WTC11 (cell line): ENCODE data around the gene KCNIP4. TPM values are rescaled to one million over a fixed set of nuclear protein-coding genes. Genes with fewer than 3 reads are reported as not detected.

Experiments
- ATAC-seq: fragments of 200-7000 bp; cut with Tn5 transposase; 2 replicates; pipeline ENCODE4 v1.10.0; 2021; ENCODE audit warnings: mild to moderate bottlenecking, moderate library complexity
- CTCF ChIA-PET: fragments of 300-600 bp; sonication (Branson Sonifier 250); formaldehyde crosslinking; loops from one replicate; lab custom pipeline; 2021; ENCODE audit warnings: antibody characterized with exemption; lab: Charles Lee
- POLR2A ChIA-PET: fragments of 350-600 bp; sonication (Branson Sonifier 250); formaldehyde crosslinking; loops from one replicate; lab custom pipeline; 2021; ENCODE audit warnings: antibody characterized with exemption; lab: Charles Lee
- DNase-seq: peaks from one replicate; pipeline ENCODE4 v3.0.0; 2021; ENCODE audit warnings: low spot score
- H3K27ac Mint-ChIP-seq: 2 replicates; pipeline ENCODE4 v1.8.0; 2021; ENCODE audit warnings: mixed read lengths
- H3K27me3 Mint-ChIP-seq: 2 replicates; pipeline ENCODE4 v1.8.0; 2021; ENCODE audit warnings: low read depth, mild to moderate bottlenecking, moderate library complexity, mixed read lengths
- H3K36me3 Mint-ChIP-seq: 2 replicates; pipeline ENCODE4 v1.8.0; 2021; ENCODE audit warnings: mixed read lengths
- H3K4me1 Mint-ChIP-seq: 2 replicates; pipeline ENCODE4 v1.8.0; 2022; ENCODE audit warnings: mixed read lengths
- H3K4me3 Mint-ChIP-seq: 2 replicates; pipeline ENCODE4 v1.8.0; 2021; ENCODE audit warnings: mild to moderate bottlenecking, moderate library complexity, mixed read lengths
- H3K9me3 Mint-ChIP-seq: 2 replicates; pipeline ENCODE4 v1.8.0; 2021; ENCODE audit warnings: mixed read lengths
- CBFB ChIP-seq: sonication (generic); formaldehyde crosslinking; IDR thresholded peaks from 2 replicates; pipeline ENCODE4 v1.8.1; 2022; ENCODE audit warnings: mild to moderate bottlenecking, low read depth, missing genetic modification reagents
- CREB1 ChIP-seq: sonication (generic); formaldehyde crosslinking; IDR thresholded peaks from 2 replicates; pipeline ENCODE4 v1.8.0; 2023; ENCODE audit warnings: mild to moderate bottlenecking, missing genetic modification reagents
- CREM ChIP-seq: sonication (generic); formaldehyde crosslinking; IDR thresholded peaks from 2 replicates; pipeline ENCODE4 v1.8.1; 2022; ENCODE audit warnings: mild to moderate bottlenecking, missing genetic modification reagents, moderate library complexity
- ETV6 ChIP-seq: sonication (generic); formaldehyde crosslinking; IDR thresholded peaks from 2 replicates; pipeline ENCODE4 v1.8.1; 2022; ENCODE audit warnings: mild to moderate bottlenecking, missing genetic modification reagents
- FOXJ3 ChIP-seq: sonication (generic); formaldehyde crosslinking; IDR thresholded peaks from 2 replicates; pipeline ENCODE4 v1.9.0; 2021; ENCODE audit warnings: missing genetic modification reagents, mild to moderate bottlenecking, borderline replicate concordance
- JAZF1 ChIP-seq: fragments of 250-450 bp; sonication (Bioruptor Pico); IDR thresholded peaks from 2 replicates; pipeline ENCODE4 v1.9.0; 2021; ENCODE audit warnings: moderate library complexity, mild to moderate bottlenecking, inconsistent platforms
- NR3C1 ChIP-seq: sonication (generic); formaldehyde crosslinking; conservative IDR thresholded peaks from 2 replicates; pipeline ENCODE4 v1.8.1; 2023; ENCODE audit warnings: low read depth, mild to moderate bottlenecking, missing genetic modification reagents
- RORB ChIP-seq: fragments of 250-450 bp; sonication (Bioruptor Pico); IDR thresholded peaks from 2 replicates; pipeline ENCODE4 v1.9.0; 2021; ENCODE audit warnings: mild to moderate bottlenecking
- TCF7 ChIP-seq: sonication (generic); formaldehyde crosslinking; IDR thresholded peaks from 2 replicates; pipeline ENCODE4 v1.8.0; 2022; ENCODE audit warnings: mild to moderate bottlenecking, low read depth, missing genetic modification reagents, moderate library complexity
- ZBTB21 ChIP-seq: sonication (generic); formaldehyde crosslinking; IDR thresholded peaks from 2 replicates; pipeline ENCODE4 v1.8.1; 2023; ENCODE audit warnings: mild to moderate bottlenecking, missing genetic modification reagents, borderline replicate concordance
- ZNF138 ChIP-seq: sonication (generic); formaldehyde crosslinking; conservative IDR thresholded peaks from 2 replicates; pipeline ENCODE4 v1.8.1; 2022; ENCODE audit warnings: mild to moderate bottlenecking, moderate library complexity, missing genetic modification reagents
- ZNF219 ChIP-seq: sonication (generic); formaldehyde crosslinking; IDR thresholded peaks from 2 replicates; pipeline ENCODE4 v1.8.0; 2023; ENCODE audit warnings: missing genetic modification reagents, mild to moderate bottlenecking, borderline replicate concordance
- ZNF232 ChIP-seq: sonication (generic); formaldehyde crosslinking; IDR thresholded peaks from 2 replicates; pipeline ENCODE4 v1.8.0; 2022; ENCODE audit warnings: mild to moderate bottlenecking, missing genetic modification reagents
- ZNF416 ChIP-seq: fragments of 250-450 bp; sonication (Bioruptor Pico); IDR thresholded peaks from 2 replicates; pipeline ENCODE4 v1.9.0; 2021; ENCODE audit warnings: mild to moderate bottlenecking, inconsistent platforms
- ZNF423 ChIP-seq: fragments of 250-450 bp; sonication (Bioruptor Pico); IDR thresholded peaks from 2 replicates; pipeline ENCODE4 v2.1.2; 2022; ENCODE audit warnings: mild to moderate bottlenecking, moderate library complexity
- total RNA-seq: library from RNA; stranded (reverse); gene quantifications from 3 replicates; pipeline ENCODE4 v1.2.3, GENCODE V29; 2021
- TF ChIP-seq, protein P1 (sequence below): fragments of 250-450 bp; sonication (Bioruptor Pico); IDR thresholded peaks from 2 replicates; pipeline ENCODE4 v1.9.0; 2021; ENCODE audit warnings: mild to moderate bottlenecking, borderline replicate concordance
- TF ChIP-seq, protein P2 (sequence below): fragments of 250-450 bp; sonication (Bioruptor Pico); IDR thresholded peaks from 2 replicates; pipeline ENCODE4 v1.9.0; 2021; ENCODE audit warnings: mild to moderate bottlenecking
- TF ChIP-seq, protein P3 (sequence below): sonication (generic); formaldehyde crosslinking; IDR thresholded peaks from 2 replicates; pipeline ENCODE4 v1.8.1; 2023; ENCODE audit warnings: mild to moderate bottlenecking, missing genetic modification reagents, moderate library complexity
- TF ChIP-seq, protein P4 (sequence below): sonication (generic); formaldehyde crosslinking; IDR thresholded peaks from 2 replicates; pipeline ENCODE4 v1.8.1; 2022; ENCODE audit warnings: low read depth, mild to moderate bottlenecking, moderate library complexity, missing genetic modification reagents, borderline replicate concordance
- TF ChIP-seq, protein P5 (sequence below): sonication (generic); formaldehyde crosslinking; IDR thresholded peaks from 2 replicates; pipeline ENCODE4 v1.8.0; 2022; ENCODE audit warnings: mild to moderate bottlenecking, missing genetic modification reagents
- TF ChIP-seq, protein P6 (sequence below): fragments of 250-450 bp; sonication (Bioruptor Pico); IDR thresholded peaks from 2 replicates; pipeline ENCODE4 v1.8.0; 2021; ENCODE audit warnings: mild to moderate bottlenecking

Gene KCNIP4
- total RNA-seq, 1 experiment from 2014 or later = not detected

DNA sequence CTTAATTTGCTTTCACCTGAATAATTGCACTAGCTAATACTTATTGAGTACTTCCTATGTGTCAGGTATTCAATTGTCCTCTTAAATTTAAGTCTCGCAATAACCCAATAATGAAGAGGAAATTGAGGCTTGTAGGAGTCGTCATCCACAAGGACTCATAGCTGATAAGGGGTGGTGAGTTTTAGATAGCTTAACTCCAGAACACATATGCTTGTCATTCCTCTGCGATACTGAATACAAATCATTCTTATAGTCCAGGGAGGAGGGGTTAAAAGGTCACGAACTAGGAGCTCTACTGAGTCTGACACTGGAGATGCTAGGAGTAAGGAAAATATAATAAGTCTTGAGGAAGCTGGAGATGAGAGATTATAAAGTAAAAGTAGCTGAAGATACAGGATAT lies 1249.8 kb downstream of the KCNIP4 start (continued):
- TF ChIP-seq, protein P1, sequence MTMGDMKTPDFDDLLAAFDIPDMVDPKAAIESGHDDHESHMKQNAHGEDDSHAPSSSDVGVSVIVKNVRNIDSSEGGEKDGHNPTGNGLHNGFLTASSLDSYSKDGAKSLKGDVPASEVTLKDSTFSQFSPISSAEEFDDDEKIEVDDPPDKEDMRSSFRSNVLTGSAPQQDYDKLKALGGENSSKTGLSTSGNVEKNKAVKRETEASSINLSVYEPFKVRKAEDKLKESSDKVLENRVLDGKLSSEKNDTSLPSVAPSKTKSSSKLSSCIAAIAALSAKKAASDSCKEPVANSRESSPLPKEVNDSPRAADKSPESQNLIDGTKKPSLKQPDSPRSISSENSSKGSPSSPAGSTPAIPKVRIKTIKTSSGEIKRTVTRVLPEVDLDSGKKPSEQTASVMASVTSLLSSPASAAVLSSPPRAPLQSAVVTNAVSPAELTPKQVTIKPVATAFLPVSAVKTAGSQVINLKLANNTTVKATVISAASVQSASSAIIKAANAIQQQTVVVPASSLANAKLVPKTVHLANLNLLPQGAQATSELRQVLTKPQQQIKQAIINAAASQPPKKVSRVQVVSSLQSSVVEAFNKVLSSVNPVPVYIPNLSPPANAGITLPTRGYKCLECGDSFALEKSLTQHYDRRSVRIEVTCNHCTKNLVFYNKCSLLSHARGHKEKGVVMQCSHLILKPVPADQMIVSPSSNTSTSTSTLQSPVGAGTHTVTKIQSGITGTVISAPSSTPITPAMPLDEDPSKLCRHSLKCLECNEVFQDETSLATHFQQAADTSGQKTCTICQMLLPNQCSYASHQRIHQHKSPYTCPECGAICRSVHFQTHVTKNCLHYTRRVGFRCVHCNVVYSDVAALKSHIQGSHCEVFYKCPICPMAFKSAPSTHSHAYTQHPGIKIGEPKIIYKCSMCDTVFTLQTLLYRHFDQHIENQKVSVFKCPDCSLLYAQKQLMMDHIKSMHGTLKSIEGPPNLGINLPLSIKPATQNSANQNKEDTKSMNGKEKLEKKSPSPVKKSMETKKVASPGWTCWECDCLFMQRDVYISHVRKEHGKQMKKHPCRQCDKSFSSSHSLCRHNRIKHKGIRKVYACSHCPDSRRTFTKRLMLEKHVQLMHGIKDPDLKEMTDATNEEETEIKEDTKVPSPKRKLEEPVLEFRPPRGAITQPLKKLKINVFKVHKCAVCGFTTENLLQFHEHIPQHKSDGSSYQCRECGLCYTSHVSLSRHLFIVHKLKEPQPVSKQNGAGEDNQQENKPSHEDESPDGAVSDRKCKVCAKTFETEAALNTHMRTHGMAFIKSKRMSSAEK (CRISPR knock-in tag) = no peak
- TF ChIP-seq ZNF232 (CRISPR knock-in tag) (no peak), ZNF219 (CRISPR knock-in tag) (no peak), ZNF423 (CRISPR knock-in tag) (no peak)
- TF ChIP-seq, protein P2, sequence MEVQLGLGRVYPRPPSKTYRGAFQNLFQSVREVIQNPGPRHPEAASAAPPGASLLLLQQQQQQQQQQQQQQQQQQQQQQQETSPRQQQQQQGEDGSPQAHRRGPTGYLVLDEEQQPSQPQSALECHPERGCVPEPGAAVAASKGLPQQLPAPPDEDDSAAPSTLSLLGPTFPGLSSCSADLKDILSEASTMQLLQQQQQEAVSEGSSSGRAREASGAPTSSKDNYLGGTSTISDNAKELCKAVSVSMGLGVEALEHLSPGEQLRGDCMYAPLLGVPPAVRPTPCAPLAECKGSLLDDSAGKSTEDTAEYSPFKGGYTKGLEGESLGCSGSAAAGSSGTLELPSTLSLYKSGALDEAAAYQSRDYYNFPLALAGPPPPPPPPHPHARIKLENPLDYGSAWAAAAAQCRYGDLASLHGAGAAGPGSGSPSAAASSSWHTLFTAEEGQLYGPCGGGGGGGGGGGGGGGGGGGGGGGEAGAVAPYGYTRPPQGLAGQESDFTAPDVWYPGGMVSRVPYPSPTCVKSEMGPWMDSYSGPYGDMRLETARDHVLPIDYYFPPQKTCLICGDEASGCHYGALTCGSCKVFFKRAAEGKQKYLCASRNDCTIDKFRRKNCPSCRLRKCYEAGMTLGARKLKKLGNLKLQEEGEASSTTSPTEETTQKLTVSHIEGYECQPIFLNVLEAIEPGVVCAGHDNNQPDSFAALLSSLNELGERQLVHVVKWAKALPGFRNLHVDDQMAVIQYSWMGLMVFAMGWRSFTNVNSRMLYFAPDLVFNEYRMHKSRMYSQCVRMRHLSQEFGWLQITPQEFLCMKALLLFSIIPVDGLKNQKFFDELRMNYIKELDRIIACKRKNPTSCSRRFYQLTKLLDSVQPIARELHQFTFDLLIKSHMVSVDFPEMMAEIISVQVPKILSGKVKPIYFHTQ (CRISPR knock-in tag) = no peak

DNA sequence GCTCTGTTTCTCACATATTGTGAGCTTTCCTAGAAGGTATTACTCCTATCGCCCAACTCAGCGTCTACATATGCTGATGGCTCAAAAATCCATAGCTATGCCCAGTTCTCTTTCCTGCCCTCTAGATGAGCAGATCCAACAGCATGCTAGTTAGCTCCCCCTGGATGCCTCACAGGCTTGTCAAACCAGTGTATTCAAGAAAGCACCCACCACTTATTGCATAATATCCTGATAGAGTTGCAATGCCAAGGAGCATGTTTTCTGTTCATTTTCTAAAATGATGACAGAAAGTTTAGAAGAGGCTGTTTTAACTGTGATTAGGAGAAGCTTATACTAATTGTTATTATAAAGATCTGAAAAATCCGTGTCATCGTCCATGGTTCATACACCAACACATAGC lies 1250.2 kb downstream of the KCNIP4 start:
- no peaks in the 10 kb centered on the region for H3K36me3 Mint-ChIP-seq
- no peak for TF ChIP-seq ETV6 (CRISPR knock-in tag)
- no peak for TF ChIP-seq FOXJ3 (CRISPR knock-in tag)
- TF ChIP-seq, protein P3, sequence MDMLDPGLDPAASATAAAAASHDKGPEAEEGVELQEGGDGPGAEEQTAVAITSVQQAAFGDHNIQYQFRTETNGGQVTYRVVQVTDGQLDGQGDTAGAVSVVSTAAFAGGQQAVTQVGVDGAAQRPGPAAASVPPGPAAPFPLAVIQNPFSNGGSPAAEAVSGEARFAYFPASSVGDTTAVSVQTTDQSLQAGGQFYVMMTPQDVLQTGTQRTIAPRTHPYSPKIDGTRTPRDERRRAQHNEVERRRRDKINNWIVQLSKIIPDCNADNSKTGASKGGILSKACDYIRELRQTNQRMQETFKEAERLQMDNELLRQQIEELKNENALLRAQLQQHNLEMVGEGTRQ (CRISPR knock-in tag) = no peak
- no peak for TF ChIP-seq ZBTB21 (CRISPR knock-in tag)
- TF ChIP-seq CBFB (CRISPR knock-in tag) = no peak
- no peak for ATAC-seq
- H3K4me3 Mint-ChIP-seq = no peak overlapping the region
- no peaks in the 10 kb centered on the region for H3K9me3 Mint-ChIP-seq
- POLR2A ChIA-PET = no interaction called here
- DNase-seq = no peak
- peaks cover 11% of the 10 kb centered on the region for H3K4me1 Mint-ChIP-seq
- H3K27ac Mint-ChIP-seq = no peak overlapping the region
- CTCF ChIA-PET = interaction anchor here (0.6 kb wide), 1 partner anchor 187 kb away, joined by 5 read pairs; no protein-coding TSS in a partner anchor
- no peaks in the 10 kb centered on the region for H3K27me3 Mint-ChIP-seq

DNA sequence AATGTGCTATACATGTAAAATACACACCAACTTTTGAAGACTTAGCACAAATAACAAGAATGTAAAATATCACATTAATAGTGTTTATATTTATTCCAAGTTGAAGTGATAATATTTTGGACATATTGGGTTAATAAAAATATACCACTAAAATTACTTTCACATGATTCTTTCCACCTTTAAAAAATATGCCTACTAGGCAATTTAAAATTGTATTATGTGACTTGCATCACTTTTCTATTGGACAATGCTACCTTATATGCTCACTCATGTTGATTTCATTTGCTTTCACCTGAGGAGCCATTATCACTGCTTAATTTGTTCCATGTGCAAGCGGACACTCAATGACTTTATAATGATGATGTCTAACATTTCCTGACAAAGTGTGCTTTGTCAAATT lies 1251.8 kb downstream of the KCNIP4 start:
- DNase-seq = no peak
- H3K36me3 Mint-ChIP-seq = no peaks in the 10 kb centered on the region
- no peaks in the 10 kb centered on the region for H3K9me3 Mint-ChIP-seq
- H3K27me3 Mint-ChIP-seq = no peaks in the 10 kb centered on the region
- no peak for ATAC-seq
- no peak overlapping the region for H3K4me3 Mint-ChIP-seq
- ChIA-PET CTCF (no interaction called here), POLR2A (no interaction called here)
- H3K4me1 Mint-ChIP-seq = peaks cover 11% of the 10 kb centered on the region
- H3K27ac Mint-ChIP-seq = no peak overlapping the region
- TF ChIP-seq CREM (CRISPR knock-in tag) (no peak), RORB (CRISPR knock-in tag) (no peak), CREB1 (CRISPR knock-in tag) (no peak), JAZF1 (no peak), CBFB (CRISPR knock-in tag) (no peak), FOXJ3 (CRISPR knock-in tag) (no peak), NR3C1 (CRISPR knock-in tag) (no peak), TCF7 (CRISPR knock-in tag) (no peak), ZNF138 (CRISPR knock-in tag) (no peak), ZNF416 (no peak)
- TF ChIP-seq, protein P4, sequence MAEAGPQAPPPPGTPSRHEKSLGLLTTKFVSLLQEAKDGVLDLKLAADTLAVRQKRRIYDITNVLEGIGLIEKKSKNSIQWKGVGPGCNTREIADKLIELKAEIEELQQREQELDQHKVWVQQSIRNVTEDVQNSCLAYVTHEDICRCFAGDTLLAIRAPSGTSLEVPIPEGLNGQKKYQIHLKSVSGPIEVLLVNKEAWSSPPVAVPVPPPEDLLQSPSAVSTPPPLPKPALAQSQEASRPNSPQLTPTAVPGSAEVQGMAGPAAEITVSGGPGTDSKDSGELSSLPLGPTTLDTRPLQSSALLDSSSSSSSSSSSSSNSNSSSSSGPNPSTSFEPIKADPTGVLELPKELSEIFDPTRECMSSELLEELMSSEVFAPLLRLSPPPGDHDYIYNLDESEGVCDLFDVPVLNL (CRISPR knock-in tag) = no peak
- TF ChIP-seq, protein P5, sequence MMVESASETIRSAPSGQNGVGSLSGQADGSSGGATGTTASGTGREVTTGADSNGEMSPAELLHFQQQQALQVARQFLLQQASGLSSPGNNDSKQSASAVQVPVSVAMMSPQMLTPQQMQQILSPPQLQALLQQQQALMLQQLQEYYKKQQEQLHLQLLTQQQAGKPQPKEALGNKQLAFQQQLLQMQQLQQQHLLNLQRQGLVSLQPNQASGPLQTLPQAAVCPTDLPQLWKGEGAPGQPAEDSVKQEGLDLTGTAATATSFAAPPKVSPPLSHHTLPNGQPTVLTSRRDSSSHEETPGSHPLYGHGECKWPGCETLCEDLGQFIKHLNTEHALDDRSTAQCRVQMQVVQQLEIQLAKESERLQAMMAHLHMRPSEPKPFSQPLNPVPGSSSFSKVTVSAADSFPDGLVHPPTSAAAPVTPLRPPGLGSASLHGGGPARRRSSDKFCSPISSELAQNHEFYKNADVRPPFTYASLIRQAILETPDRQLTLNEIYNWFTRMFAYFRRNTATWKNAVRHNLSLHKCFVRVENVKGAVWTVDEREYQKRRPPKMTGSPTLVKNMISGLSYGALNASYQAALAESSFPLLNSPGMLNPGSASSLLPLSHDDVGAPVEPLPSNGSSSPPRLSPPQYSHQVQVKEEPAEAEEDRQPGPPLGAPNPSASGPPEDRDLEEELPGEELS = no peak
- TF ChIP-seq, protein P6, sequence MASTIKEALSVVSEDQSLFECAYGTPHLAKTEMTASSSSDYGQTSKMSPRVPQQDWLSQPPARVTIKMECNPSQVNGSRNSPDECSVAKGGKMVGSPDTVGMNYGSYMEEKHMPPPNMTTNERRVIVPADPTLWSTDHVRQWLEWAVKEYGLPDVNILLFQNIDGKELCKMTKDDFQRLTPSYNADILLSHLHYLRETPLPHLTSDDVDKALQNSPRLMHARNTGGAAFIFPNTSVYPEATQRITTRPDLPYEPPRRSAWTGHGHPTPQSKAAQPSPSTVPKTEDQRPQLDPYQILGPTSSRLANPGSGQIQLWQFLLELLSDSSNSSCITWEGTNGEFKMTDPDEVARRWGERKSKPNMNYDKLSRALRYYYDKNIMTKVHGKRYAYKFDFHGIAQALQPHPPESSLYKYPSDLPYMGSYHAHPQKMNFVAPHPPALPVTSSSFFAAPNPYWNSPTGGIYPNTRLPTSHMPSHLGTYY (CRISPR knock-in tag) = no peak
